MCF 10A (cell line): ENCODE measurements around the gene SBF2. TPM values are rescaled to one million over a fixed set of nuclear protein-coding genes. Genes with fewer than 3 reads are reported as not detected.

Source experiments
- BruUV-seq: library from RNA; stranded (reverse); fragments of 400-500 nt; replicated peaks from 2 replicates; lab custom pipeline; 2021; lab: Mats Ljungman, UMichigan
- CTCF ChIA-PET: fragments of 300-600 bp; sonication (Branson Sonifier 250); formaldehyde crosslinking; extraction: SDS; loops from one replicate; lab custom pipeline; 2021; ENCODE audit warnings: antibody characterized with exemption, inconsistent platforms; lab: Yijun Ruan, JAX
- POLR2A ChIA-PET: fragments of 300-600, 350-650 bp; sonication (Branson Sonifier 250); formaldehyde crosslinking; extraction: SDS; loops from one replicate; lab custom pipeline; 2020; ENCODE audit warnings: antibody characterized with exemption, inconsistent platforms; lab: Yijun Ruan, JAX
- DNase-seq: peaks from one replicate; pipeline ENCODE4 v3.0.0-alpha.2; 2018; ENCODE audit not compliant: unreplicated experiment
- H3K27ac Mint-ChIP-seq: one replicate; pipeline ENCODE4 v1.8.0; 2022; ENCODE audit warnings: mild to moderate bottlenecking, low read depth, mixed read lengths; ENCODE audit not compliant: unreplicated experiment
- H3K27me3 Mint-ChIP-seq: one replicate; pipeline ENCODE4 v1.8.0; 2022; ENCODE audit warnings: mixed read lengths; ENCODE audit not compliant: insufficient read depth, unreplicated experiment
- H3K36me3 Mint-ChIP-seq: one replicate; pipeline ENCODE4 v1.8.0; 2022; ENCODE audit warnings: mild to moderate bottlenecking, moderate library complexity, mixed read lengths; ENCODE audit not compliant: insufficient read depth, unreplicated experiment
- H3K4me1 Mint-ChIP-seq: one replicate; pipeline ENCODE4 v1.8.0; 2022; ENCODE audit warnings: mixed read lengths; ENCODE audit not compliant: insufficient read depth, unreplicated experiment
- H3K4me3 Mint-ChIP-seq: one replicate; pipeline ENCODE4 v1.8.0; 2022; ENCODE audit warnings: mild to moderate bottlenecking, moderate library complexity, mixed read lengths; ENCODE audit not compliant: unreplicated experiment
- H3K9me3 Mint-ChIP-seq: one replicate; pipeline ENCODE4 v1.8.0; 2022; ENCODE audit warnings: mixed read lengths; ENCODE audit not compliant: unreplicated experiment
- intact Hi-C: fragments of 100-400 bp; cut with micrococcal nuclease; formaldehyde crosslinking; loops from 2 replicates; pipeline ENCODE4 v1.14.1; 2022
- total RNA-seq: library from RNA; stranded (reverse); gene quantifications from 2 replicates; pipeline ENCODE4 v1.2.3, GENCODE V29; 2022
- TF ChIP-seq, protein P1 (sequence below): fragments of 200-600 bp; IDR thresholded peaks from one replicate; pipeline ENCODE4 v1.8.0; 2022; ENCODE audit warnings: antibody characterized with exemption, mild to moderate bottlenecking; ENCODE audit not compliant: unreplicated experiment

SBF2 gene
- total RNA-seq, 1 experiment from 2014 or later: 28.3 TPM

DNA sequence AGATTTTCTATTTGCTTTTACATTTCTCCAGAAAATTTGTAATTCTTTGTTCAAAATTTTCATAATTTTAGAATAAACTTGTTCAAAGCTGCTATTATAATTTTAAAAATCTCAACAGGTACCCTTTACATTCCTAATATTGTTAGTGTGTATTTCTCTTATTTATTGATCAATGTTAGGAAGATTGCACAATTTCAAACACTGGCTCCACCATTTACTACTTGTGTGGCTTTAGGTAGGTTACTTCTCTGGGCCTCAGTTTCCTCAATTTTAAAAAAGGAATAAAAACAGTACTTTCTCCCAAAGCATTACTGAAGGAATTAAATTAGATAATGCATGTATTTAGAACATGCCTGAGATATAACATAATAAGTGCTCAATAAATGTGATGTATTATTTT is 180.2 kb downstream of the SBF2 start:
- peaks cover 23% of the 10 kb centered on the region for H3K4me1 Mint-ChIP-seq

DNA sequence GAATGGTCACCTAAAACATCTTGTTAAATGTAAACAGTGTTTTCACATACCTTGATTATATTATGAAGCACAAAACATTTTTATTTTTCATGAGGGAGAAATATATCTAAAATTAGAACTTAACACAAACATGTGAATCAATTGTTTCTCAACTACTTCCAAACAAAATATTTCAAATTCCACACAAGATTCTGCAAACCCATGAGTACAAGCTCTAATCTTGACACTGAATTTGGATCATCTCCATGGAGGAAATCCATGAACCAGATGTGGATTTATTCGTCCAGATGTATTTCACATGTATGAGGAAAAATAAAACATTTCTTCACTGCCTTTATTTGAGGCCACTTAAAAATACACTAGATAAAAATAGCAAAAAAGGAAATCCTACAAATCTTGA is 184.2 kb downstream of the SBF2 start:
- Mint-ChIP-seq H3K27me3 (no peaks in the 10 kb centered on the region), H3K4me1 (peaks cover 12% of the 10 kb centered on the region), H3K27ac (peak overlapping the region; percentile 61), H3K36me3 (no peaks in the 10 kb centered on the region), H3K4me3 (no peak overlapping the region), H3K9me3 (no peaks in the 10 kb centered on the region)
- ChIA-PET POLR2A (interaction anchor here (1.1 to 1.6 kb wide), 4 partner anchors 12 to 145 kb away, joined by 3 to 9 read pairs (median 4); no protein-coding TSS in a partner anchor), CTCF (no interaction called here)
- DNase-seq: peak; percentile 17
- BruUV-seq: no TSS peak
- TF ChIP-seq, protein P1, sequence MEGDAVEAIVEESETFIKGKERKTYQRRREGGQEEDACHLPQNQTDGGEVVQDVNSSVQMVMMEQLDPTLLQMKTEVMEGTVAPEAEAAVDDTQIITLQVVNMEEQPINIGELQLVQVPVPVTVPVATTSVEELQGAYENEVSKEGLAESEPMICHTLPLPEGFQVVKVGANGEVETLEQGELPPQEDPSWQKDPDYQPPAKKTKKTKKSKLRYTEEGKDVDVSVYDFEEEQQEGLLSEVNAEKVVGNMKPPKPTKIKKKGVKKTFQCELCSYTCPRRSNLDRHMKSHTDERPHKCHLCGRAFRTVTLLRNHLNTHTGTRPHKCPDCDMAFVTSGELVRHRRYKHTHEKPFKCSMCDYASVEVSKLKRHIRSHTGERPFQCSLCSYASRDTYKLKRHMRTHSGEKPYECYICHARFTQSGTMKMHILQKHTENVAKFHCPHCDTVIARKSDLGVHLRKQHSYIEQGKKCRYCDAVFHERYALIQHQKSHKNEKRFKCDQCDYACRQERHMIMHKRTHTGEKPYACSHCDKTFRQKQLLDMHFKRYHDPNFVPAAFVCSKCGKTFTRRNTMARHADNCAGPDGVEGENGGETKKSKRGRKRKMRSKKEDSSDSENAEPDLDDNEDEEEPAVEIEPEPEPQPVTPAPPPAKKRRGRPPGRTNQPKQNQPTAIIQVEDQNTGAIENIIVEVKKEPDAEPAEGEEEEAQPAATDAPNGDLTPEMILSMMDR: no peak
- intact Hi-C loops: no loop called here

More for the DNA sequence above, 180.2 kb downstream of the SBF2 start:
- no peak overlapping the region for H3K27ac Mint-ChIP-seq
- CTCF ChIA-PET: no interaction called here
- POLR2A ChIA-PET: interaction anchor here (0.6 kb wide), 1 partner anchor 251 kb away, joined by 3 read pairs; no protein-coding TSS in a partner anchor
- no peaks in the 10 kb centered on the region for H3K27me3 Mint-ChIP-seq
- H3K36me3 Mint-ChIP-seq: no peaks in the 10 kb centered on the region
- TF ChIP-seq, protein P1: no peak
- no peak for DNase-seq
- no peak overlapping the region for H3K4me3 Mint-ChIP-seq
- intact Hi-C loops: no loop called here
- H3K9me3 Mint-ChIP-seq: peaks cover 7% of the 10 kb centered on the region
- no TSS peak for BruUV-seq

DNA sequence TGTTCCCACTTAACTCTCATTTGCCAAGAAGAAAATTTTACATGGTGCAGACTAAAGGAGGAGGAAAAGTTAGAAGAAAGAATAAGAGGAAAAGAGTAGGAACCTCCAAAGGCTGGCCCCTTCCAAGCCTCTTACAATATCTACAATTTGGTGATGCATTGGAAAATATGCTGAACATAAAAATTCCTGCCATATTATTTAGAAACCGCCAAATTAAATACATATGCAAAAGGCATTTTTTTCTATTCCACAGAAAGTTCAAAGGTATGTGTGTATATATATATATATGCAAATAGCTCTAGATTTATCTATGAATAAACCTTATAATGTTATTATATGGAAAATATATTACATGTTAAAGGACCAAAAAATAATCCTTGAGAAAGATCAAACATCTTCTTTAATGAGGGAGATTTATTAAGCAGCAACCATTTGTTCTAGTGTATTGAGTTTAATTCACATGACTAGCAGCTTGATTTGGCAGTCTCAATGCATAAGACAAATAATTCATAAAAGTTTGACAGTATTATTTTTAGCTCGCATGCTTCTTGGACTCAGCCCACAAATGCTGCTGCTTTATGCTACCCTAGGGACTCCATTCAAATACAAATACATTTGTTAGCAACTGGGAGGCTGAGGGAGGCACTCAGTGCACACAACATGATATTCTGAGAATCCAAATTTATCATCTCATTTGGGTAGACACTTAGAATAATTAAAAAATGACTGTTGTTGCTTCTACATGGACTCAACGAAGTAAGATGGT is 184.9 kb downstream of the SBF2 start:
- peaks cover 7% of the 10 kb centered on the region for H3K4me1 Mint-ChIP-seq
- no TSS peak for BruUV-seq
- H3K4me3 Mint-ChIP-seq: no peak overlapping the region
- H3K27ac Mint-ChIP-seq: peak overlapping the region; percentile 61
- no peaks in the 10 kb centered on the region for H3K36me3 Mint-ChIP-seq
- intact Hi-C loops: no loop called here
- CTCF ChIA-PET: no interaction called here
- no peaks in the 10 kb centered on the region for H3K27me3 Mint-ChIP-seq
- TF ChIP-seq, protein P1: no peak
- DNase-seq: peak; percentile 18
- POLR2A ChIA-PET: interaction anchor here (1.1 to 1.6 kb wide), 3 partner anchors 11 to 22 kb away, joined by 3 to 9 read pairs (median 4); no protein-coding TSS in a partner anchor
- no peaks in the 10 kb centered on the region for H3K9me3 Mint-ChIP-seq

DNA sequence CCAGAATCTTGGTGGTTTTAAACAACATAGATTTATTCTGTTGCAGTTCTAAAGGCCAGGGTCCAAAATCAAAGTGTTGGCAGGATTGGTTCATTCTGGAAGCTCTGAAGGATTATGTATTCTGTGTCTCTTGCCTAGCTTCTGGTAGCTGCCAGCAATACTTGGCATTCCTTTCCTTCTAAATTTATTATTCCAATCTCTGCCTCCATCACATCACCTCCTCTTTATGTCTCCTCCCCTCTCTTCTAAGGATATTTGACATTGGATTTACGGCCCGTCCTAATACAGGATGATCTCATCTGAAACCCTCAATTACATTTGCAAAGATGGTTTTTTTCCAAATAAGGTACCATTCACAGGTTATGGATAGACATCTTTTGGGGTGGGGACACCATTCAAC is 186.5 kb downstream of the SBF2 start:
- H3K4me1 Mint-ChIP-seq: peaks cover 6% of the 10 kb centered on the region
- no TSS peak for BruUV-seq
- intact Hi-C loops: no loop called here
- no peak overlapping the region for H3K27ac Mint-ChIP-seq
- H3K27me3 Mint-ChIP-seq: no peaks in the 10 kb centered on the region
- H3K4me3 Mint-ChIP-seq: no peak overlapping the region
- TF ChIP-seq, protein P1: no peak
- no peaks in the 10 kb centered on the region for H3K36me3 Mint-ChIP-seq
- DNase-seq: no peak
- H3K9me3 Mint-ChIP-seq: no peaks in the 10 kb centered on the region
- ChIA-PET CTCF (interaction anchor here (0.9 kb wide), 1 partner anchor 32 kb away, joined by 4 read pairs; no protein-coding TSS in a partner anchor), POLR2A (no interaction called here)
